Vagina (tissue), 2 donors: ENCODE data around the gene CYP4F22. TPM values are rescaled to one million over a fixed set of nuclear protein-coding genes. Genes with fewer than 3 reads are reported as not detected.

Source experiments
- DNase-seq, 2 donors: peaks; one replicate each; pipeline ENCODE4 v3.0.0-alpha.2; 2017; ENCODE audit errors: extremely low spot score in 2 of 2
- H3K27ac ChIP-seq: fragments of 200-600 bp; sonication (generic); one replicate; pipeline ENCODE4 v1.5.1; 2019
- H3K27me3 ChIP-seq: fragments of 200-600 bp; sonication (generic); one replicate; pipeline ENCODE4 v1.5.1; 2019
- H3K36me3 ChIP-seq, 2 donors: fragments of 200-600 bp; sonication (generic); one replicate each; pipeline ENCODE4 v1.5.1; 2017 to 2019
- H3K4me1 ChIP-seq: fragments of 200-600 bp; sonication (generic); one replicate; pipeline ENCODE4 v1.5.1; 2019
- H3K4me3 ChIP-seq, 2 donors: fragments of 200-600 bp; sonication (generic); 1 replicate in 1 of 2; 2 replicates in 1 of 2; pipeline ENCODE4 v1.5.1; 2016 to 2019
- H3K9me3 ChIP-seq: fragments of 200-600 bp; sonication (generic); one replicate; pipeline ENCODE4 v1.5.1; 2019
- POLR2A ChIP-seq, 2 donors: fragments of 450-650 bp; IDR thresholded peaks; one replicate each; pipeline ENCODE4 v1.6.1; 2017; ENCODE audit warnings: antibody characterized with exemption in 2 of 2, mild to moderate bottlenecking in 2 of 2, moderate library complexity in 2 of 2
- POLR2AphosphoS5 ChIP-seq, 2 donors: sonication (generic); formaldehyde crosslinking; IDR thresholded peaks; one replicate each; pipeline ENCODE4 v1.9.0; 2017; ENCODE audit warnings: antibody characterized with exemption in 2 of 2, mild to moderate bottlenecking in 2 of 2, low read depth in 1 of 2; ENCODE audit not compliant: insufficient read depth in 1 of 2
- intact Hi-C: fragments of 100-400 bp; cut with DNase I; formaldehyde crosslinking; loops from one replicate; pipeline ENCODE4 v1.15.1; 2023
- total RNA-seq: library from RNA; depleted of rRNA; stranded (reverse); fragments of >200 nt; gene quantifications from one replicate; pipeline ENCODE4 v1.2.3, GENCODE V29; 2016
- TF ChIP-seq, protein P1 (sequence below), 3 experiments: fragments of 450-650 bp in 2 of 3; fragments of 200-600 bp in 1 of 3; sonication (generic) in 1 of 3; IDR thresholded peaks; one replicate each; pipeline ENCODE4 v1.5.1; 2017 to 2019; ENCODE audit warnings: antibody characterized with exemption in 3 of 3, mild to moderate bottlenecking in 2 of 3, moderate library complexity in 2 of 3

Gene CYP4F22
- total RNA-seq, 1 donor from 2014 or later, result 12.3 TPM

- Histone ChIP-seq H3K27ac (no peak overlapping the region), H3K9me3 (no peaks in the 10 kb centered on the region), H3K36me3 (no peaks in the 10 kb centered on the region), H3K4me3 (no peak overlapping the region), H3K4me1 (peaks cover 17% of the 10 kb centered on the region), H3K27me3 (peaks cover 5% of the 10 kb centered on the region)
- TF ChIP-seq, protein P1, sequence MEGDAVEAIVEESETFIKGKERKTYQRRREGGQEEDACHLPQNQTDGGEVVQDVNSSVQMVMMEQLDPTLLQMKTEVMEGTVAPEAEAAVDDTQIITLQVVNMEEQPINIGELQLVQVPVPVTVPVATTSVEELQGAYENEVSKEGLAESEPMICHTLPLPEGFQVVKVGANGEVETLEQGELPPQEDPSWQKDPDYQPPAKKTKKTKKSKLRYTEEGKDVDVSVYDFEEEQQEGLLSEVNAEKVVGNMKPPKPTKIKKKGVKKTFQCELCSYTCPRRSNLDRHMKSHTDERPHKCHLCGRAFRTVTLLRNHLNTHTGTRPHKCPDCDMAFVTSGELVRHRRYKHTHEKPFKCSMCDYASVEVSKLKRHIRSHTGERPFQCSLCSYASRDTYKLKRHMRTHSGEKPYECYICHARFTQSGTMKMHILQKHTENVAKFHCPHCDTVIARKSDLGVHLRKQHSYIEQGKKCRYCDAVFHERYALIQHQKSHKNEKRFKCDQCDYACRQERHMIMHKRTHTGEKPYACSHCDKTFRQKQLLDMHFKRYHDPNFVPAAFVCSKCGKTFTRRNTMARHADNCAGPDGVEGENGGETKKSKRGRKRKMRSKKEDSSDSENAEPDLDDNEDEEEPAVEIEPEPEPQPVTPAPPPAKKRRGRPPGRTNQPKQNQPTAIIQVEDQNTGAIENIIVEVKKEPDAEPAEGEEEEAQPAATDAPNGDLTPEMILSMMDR (IDR thresholded peaks at IDR 0.05), result no peak
- no peak for TF ChIP-seq POLR2A (IDR thresholded peaks at IDR 0.05)
- no peak for TF ChIP-seq POLR2AphosphoS5 (IDR thresholded peaks at IDR 0.05; ENCODE audit: insufficient read depth in 1 of 2, low read depth in 1 of 2)
- no peak for DNase-seq
- intact Hi-C loops, result no loop called here
Measured at GRCh38 chr19:15562861-15563260, 54.5 kb downstream of the CYP4F22 start.

DNA sequence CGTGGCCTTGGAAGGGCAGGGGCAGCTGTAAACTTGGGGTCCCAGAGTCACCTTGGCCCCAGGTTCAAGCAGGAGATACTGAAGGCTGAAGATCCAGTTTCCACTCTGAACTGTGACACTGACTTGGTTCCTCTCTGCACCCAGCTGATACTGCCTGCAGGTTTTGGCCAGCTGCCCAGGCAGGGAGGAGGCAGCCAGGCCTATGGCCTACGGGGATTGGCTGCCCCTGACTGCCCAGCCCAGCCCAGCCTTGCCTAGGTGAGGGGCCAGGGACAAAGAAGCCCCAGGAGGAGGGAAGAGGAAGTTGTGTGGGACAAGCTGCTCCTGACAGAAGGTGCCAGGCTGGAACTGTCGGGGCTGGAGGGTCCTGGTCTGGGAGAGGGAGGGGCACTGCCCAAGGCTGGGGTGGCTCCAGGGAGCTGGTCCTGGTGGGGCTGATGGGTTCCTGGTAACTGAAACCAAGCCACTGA lies 55.0 kb downstream of the CYP4F22 start:
- intact Hi-C loops, result no loop called here
- H3K4me1 ChIP-seq, result peaks cover 17% of the 10 kb centered on the region
- no peaks in the 10 kb centered on the region for H3K9me3 ChIP-seq
- H3K27me3 ChIP-seq, result peaks cover 5% of the 10 kb centered on the region
- H3K4me3 ChIP-seq, result no peak overlapping the region
- no peak for DNase-seq
- TF ChIP-seq, protein P1 (IDR thresholded peaks at IDR 0.05), result no peak
- TF ChIP-seq POLR2A (IDR thresholded peaks at IDR 0.05) (no peak), POLR2AphosphoS5 (IDR thresholded peaks at IDR 0.05; ENCODE audit: insufficient read depth in 1 of 2, low read depth in 1 of 2) (no peak)
- H3K27ac ChIP-seq, result no peak overlapping the region
- no peaks in the 10 kb centered on the region for H3K36me3 ChIP-seq

- Histone ChIP-seq H3K4me1 (peaks cover 17% of the 10 kb centered on the region), H3K36me3 (no peaks in the 10 kb centered on the region), H3K27me3 (peaks cover 5% of the 10 kb centered on the region), H3K27ac (no peak overlapping the region), H3K9me3 (no peaks in the 10 kb centered on the region), H3K4me3 (no peak overlapping the region)
- intact Hi-C loops, result no loop called here
- TF ChIP-seq, protein P1 (IDR thresholded peaks at IDR 0.05), result no peak
- no peak for TF ChIP-seq POLR2AphosphoS5 (IDR thresholded peaks at IDR 0.05; ENCODE audit: insufficient read depth in 1 of 2, low read depth in 1 of 2)
- no peak for TF ChIP-seq POLR2A (IDR thresholded peaks at IDR 0.05)
- no peak for DNase-seq
Measured at GRCh38 chr19:15563931-15564330, 55.6 kb downstream of the CYP4F22 start.

- Histone ChIP-seq H3K4me3 (no peak overlapping the region), H3K27ac (no peak overlapping the region), H3K27me3 (peaks cover 5% of the 10 kb centered on the region), H3K36me3 (no peaks in the 10 kb centered on the region), H3K9me3 (no peaks in the 10 kb centered on the region), H3K4me1 (peaks cover 17% of the 10 kb centered on the region)
- intact Hi-C loops, result no loop called here
- DNase-seq, result no peak
- TF ChIP-seq, protein P1 (IDR thresholded peaks at IDR 0.05), result no peak
- TF ChIP-seq POLR2AphosphoS5 (IDR thresholded peaks at IDR 0.05; ENCODE audit: insufficient read depth in 1 of 2, low read depth in 1 of 2) (no peak), POLR2A (IDR thresholded peaks at IDR 0.05) (no peak)
Measured at GRCh38 chr19:15564534-15565168, 56.3 kb downstream of the CYP4F22 start.

DNA sequence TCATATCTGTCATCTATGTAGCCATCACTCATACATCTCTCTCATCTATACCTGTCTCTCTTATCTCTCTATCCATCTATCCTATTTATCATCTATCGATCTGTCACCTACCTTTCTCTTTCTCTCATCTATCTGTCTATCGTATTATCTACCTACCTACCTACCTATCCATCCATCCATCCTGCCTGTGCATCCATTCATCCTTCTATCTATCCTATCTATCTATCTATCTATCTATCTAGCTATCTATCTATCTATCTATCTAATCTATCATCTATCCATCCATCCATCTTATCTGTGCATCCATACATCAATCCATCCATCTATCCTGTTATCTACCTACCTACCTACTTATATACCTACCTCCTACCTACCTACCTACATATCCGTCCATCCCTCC lies 62.1 kb downstream of the CYP4F22 start:
- H3K36me3 ChIP-seq, result no peaks in the 10 kb centered on the region
- no peaks in the 10 kb centered on the region for H3K9me3 ChIP-seq
- no peak for TF ChIP-seq POLR2A (IDR thresholded peaks at IDR 0.05)
- TF ChIP-seq POLR2AphosphoS5 (IDR thresholded peaks at IDR 0.05; ENCODE audit: insufficient read depth in 1 of 2, low read depth in 1 of 2), result no peak
- TF ChIP-seq, protein P1 (IDR thresholded peaks at IDR 0.05), result no peak
- no peaks in the 10 kb centered on the region for H3K27me3 ChIP-seq
- DNase-seq, result no peak
- no peaks in the 10 kb centered on the region for H3K4me1 ChIP-seq
- no peak overlapping the region for H3K4me3 ChIP-seq
- no peak overlapping the region for H3K27ac ChIP-seq
- intact Hi-C loops, result no loop called here
